NCI-H345 treated with DMSO at 0.1 percent for 48 hours (cell line): ENCODE results near the gene NKAIN2.

Experiments used
- DNase-seq: peaks from one replicate; lab custom pipeline; 2025; ENCODE audit not compliant: unreplicated experiment; lab: John Stamatoyannopoulos, UW

Gene NKAIN2

GRCh38 chr6:124869416-124869815 is 1065.8 kb downstream of the NKAIN2 start:
- no peak for DNase-seq

DNA sequence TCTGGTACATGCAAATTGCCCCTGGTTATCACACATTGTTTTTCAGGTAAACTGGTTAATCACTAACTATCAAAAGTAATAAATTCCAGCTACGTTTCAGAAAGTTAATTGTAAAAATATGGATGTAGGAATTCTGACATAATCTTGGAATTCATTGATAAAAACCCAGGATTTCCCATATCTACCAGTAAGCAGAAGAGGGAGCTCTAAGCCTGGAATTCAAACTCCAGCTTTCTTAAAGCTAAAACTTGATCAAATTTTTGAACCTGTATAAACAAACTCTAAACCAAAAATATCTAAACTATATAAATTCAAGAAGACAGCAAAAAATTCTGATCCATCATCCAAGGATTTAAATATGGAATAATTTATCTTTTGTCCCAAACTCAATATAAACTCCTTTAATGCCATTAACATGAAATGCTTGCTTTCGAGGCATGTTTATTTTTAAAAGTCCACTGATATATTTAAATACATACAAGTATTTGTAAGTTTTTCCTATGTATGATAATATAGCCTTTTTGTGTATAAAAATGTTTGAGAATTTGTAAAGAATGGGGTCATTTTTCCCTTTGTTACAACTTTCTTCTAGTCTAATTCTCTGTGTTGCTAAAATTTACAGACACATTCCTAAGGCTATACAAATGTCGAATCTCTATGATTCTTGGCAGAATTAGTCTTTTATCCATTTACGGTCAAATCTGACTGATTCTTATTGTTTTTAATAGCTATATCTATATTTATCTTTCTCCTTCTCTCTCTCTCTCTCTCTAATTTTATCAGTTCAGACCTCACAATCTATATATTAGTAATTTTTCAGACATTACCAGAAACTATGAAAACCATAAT is 1067.2 kb downstream of the NKAIN2 start:
- DNase-seq, result no peak

DNA sequence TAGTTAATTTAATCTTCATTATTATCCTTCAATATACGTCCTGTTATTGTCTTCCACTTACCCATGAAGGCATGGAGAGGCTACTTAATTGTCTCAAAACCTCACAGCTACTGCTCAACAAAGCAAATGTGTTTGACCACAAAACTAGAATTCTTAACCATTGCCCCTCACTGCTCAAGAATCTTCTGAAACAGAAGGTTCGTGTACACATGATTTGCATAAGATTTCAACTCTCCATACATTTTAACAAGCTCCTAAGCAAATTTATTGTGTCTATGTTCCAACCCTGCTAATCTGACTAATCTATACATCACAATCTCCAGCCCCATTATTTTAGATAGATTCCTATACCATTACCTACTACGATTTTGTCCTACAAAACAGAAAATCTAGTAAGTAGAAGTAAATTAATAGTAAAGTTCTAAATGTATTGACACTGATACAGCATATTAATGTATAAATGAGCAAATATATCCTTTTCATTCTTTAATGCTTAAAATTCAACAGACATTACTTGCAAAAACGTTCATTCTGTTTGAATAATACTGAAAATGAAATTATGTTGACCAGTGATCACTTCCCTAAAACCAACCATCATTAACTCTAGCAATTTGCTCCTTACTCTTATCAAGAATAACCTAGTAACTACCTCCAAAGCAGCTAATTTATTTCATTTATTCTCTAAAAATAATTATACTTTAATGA is 1068.8 kb downstream of the NKAIN2 start:
- no peak for DNase-seq

- no peak for DNase-seq
Observed at GRCh38 chr6:124873066-124873410, 1069.4 kb downstream of the NKAIN2 start.
